Mesodermal cell (in vitro differentiated cells): ENCODE data around the gene FSTL5.

ENCODE experiments used
- H3K27ac ChIP-seq: 2 replicates; pipeline ENCODE4 v1.7.0; 2013; ENCODE audit warnings: mild to moderate bottlenecking, low read depth, low read length, moderate library complexity; ENCODE audit not compliant: severe bottlenecking
- H3K36me3 ChIP-seq: 2 replicates; pipeline ENCODE4 v1.7.1; 2013; ENCODE audit warnings: mild to moderate bottlenecking, low read length, moderate library complexity; ENCODE audit not compliant: control insufficient read depth, insufficient read depth
- H3K4me1 ChIP-seq: one replicate; pipeline ENCODE4 v1.7.1; 2013; ENCODE audit warnings: mild to moderate bottlenecking, low read length; ENCODE audit not compliant: insufficient read depth, control insufficient read depth, poor library complexity, severe bottlenecking
- H3K4me3 ChIP-seq: 2 replicates; pipeline ENCODE4 v1.7.0; 2013; ENCODE audit warnings: low read length, control low read depth, mild to moderate bottlenecking; ENCODE audit not compliant: insufficient read depth, poor library complexity, severe bottlenecking; ENCODE audit errors: extremely low read depth
- H3K9me3 ChIP-seq: 2 replicates; pipeline ENCODE4 v1.7.1; 2013; ENCODE audit warnings: mild to moderate bottlenecking, low read length, moderate library complexity; ENCODE audit not compliant: control insufficient read depth
- WGBS, 2 experiments: methylation state at CpG; one replicate each; pipeline ENCODE4 v1.1.5; 2013; ENCODE audit warnings: missing lambda C conversion rate in 2 of 2; ENCODE audit not compliant: insufficient coverage in 2 of 2; 5-methylcytosine and 5-hydroxymethylcytosine counted together

The FSTL5 gene

GRCh38 chr4:161345741-161346140 is 818.1 kb downstream of the FSTL5 start:
- Histone ChIP-seq H3K27ac (no peak overlapping the region), H3K4me3 (no peak overlapping the region), H3K9me3 (no peaks in the 10 kb centered on the region), H3K4me1 (no peaks in the 10 kb centered on the region), H3K36me3 (no peaks in the 10 kb centered on the region)
- WGBS, 2 experiments, result no CpG with 5 or more reads among the region's 1 CpG

DNA sequence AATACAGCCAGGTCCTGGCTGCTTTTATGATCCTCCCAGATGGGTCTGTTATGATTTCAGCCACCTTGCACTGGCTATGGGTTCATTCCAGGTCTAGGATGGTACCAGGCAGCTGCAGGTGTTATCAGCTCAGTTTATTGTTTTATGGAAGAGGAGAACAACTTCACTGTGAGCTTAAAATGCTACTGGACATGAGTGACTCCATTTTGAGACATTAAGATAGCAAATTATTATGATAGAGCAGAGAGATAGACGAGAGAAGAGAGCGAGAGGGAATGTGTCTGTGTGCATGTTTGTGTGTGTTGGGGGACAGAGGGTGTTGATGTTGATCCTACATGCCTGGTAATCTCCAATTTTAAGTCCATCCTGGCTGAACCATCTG is 820.2 kb downstream of the FSTL5 start:
- WGBS, 2 experiments, result 79% methylated on average over 2 of the region's 2 CpGs; no CpG with 5 or more reads in 1 of the 2 experiments
- no peaks in the 10 kb centered on the region for H3K4me1 ChIP-seq
- no peaks in the 10 kb centered on the region for H3K36me3 ChIP-seq
- H3K4me3 ChIP-seq, result no peak overlapping the region
- no peak overlapping the region for H3K27ac ChIP-seq
- H3K9me3 ChIP-seq, result no peaks in the 10 kb centered on the region

GRCh38 chr4:161342881-161343568 is 820.8 kb downstream of the FSTL5 start:
- WGBS, 2 experiments, result 86 to 91% methylated on average over 4 to 5 of the region's 6 CpGs
- Histone ChIP-seq H3K36me3 (no peaks in the 10 kb centered on the region), H3K27ac (no peak overlapping the region), H3K9me3 (no peaks in the 10 kb centered on the region), H3K4me1 (no peaks in the 10 kb centered on the region), H3K4me3 (no peak overlapping the region)

DNA sequence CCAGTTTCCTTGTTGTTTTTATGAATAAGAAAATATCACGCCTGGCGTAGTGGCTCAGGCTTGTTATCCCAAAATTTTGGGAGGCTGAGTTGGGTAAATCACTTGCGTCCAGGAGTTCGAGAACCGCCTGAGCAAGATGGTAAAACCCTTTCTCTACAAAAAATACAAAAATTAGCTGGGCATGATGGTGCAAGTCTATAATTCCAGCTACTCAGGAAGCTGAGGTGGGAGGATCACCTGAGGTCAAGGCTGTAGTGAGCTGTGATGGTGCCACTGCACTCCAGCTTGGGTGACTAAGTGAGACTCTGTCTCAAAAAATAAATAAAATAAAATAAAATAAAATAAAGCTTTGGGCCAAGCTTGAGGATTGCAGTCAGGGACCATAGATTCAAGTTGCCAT is 827.2 kb downstream of the FSTL5 start:
- H3K36me3 ChIP-seq, result no peaks in the 10 kb centered on the region
- no peak overlapping the region for H3K27ac ChIP-seq
- no peaks in the 10 kb centered on the region for H3K9me3 ChIP-seq
- no peak overlapping the region for H3K4me3 ChIP-seq
- H3K4me1 ChIP-seq, result no peaks in the 10 kb centered on the region
- 92 to 100% methylated on average over 2 of the region's 5 CpGs for WGBS, 2 experiments

GRCh38 chr4:161336016-161336530 is 827.7 kb downstream of the FSTL5 start:
- H3K9me3 ChIP-seq, result no peaks in the 10 kb centered on the region
- H3K4me3 ChIP-seq, result no peak overlapping the region
- H3K36me3 ChIP-seq, result no peaks in the 10 kb centered on the region
- H3K4me1 ChIP-seq, result no peaks in the 10 kb centered on the region
- no peak overlapping the region for H3K27ac ChIP-seq
- WGBS, 2 experiments, result no CpG with 5 or more reads among the region's 2 CpGs
